ENCODE data around the gene MAGI1.
A peak's percentile ranks its signal among the peaks of the same experiment; 100 is the strongest.

MAGI1 gene

DNA sequence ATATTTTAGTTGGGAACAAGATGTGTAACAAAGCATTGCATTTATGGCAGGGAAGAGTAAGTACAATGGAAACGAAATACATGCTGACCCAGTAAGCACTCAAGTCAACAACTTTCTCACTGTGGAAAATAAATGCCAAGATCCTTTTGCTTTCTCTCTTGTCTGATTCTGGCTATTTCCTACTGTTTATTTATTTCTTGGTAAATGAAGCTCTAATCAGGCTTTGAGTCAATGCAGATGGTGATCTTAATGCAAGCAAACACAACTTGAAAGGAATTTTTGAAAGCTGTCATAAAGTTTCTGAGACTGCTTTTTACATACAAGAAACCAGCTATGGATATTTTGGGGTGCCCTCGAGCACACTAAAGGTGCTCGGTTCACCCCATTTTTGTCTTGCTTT is 624.8 kb downstream of the MAGI1 start:
- WGBS (ENCODE audit: insufficient coverage, insufficient read length), result no CpG with 5 or more reads among the region's 3 CpGs
- no peak for DNase-seq (ENCODE audit: low read depth, low spot score)

DNA sequence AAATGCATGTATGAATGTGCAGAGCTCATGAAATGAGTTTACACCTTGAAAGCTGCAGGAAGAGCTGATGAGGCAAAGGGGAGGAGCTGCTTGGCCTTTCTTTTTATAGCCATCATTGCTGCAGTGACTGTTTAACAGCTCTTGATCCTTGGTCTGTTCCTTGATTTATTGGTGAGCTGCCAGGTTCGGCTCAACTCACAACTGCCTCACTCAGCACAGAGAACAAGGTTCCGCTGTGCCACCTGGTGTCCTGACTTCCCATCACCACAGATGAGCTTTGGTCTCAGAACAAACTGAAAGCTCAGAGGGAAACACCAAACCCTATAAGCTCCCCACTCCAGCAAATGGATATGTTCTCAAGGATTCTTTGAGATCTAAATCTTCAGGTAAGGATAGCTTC is 626.1 kb downstream of the MAGI1 start:
- Histone ChIP-seq H3K27ac (ENCODE audit: low read length) (no peak overlapping the region), H3K36me3 (ENCODE audit: control insufficient read depth, insufficient read depth, low read length) (no peaks in the 10 kb centered on the region), H3K27me3 (ENCODE audit: control insufficient read depth, insufficient read depth, low read length) (no peaks in the 10 kb centered on the region), H3K4me1 (ENCODE audit: control insufficient read depth, insufficient read depth, low read length) (no peaks in the 10 kb centered on the region), H3K4me3 (ENCODE audit: low read length) (no peak overlapping the region), H3K9me3 (ENCODE audit: control insufficient read depth, insufficient read depth, low read length) (no peaks in the 10 kb centered on the region)
- WGBS (ENCODE audit: insufficient coverage, insufficient read length), result no CpG with 5 or more reads among the region's 2 CpGs
- no peak for DNase-seq (ENCODE audit: low read depth, low spot score)

More for the DNA sequence above, 624.8 kb downstream of the MAGI1 start:
- H3K4me1 ChIP-seq (ENCODE audit: control insufficient read depth, insufficient read depth, low read length), result no peaks in the 10 kb centered on the region
- no peaks in the 10 kb centered on the region for H3K9me3 ChIP-seq (ENCODE audit: control insufficient read depth, insufficient read depth, low read length)
- H3K27me3 ChIP-seq (ENCODE audit: control insufficient read depth, insufficient read depth, low read length), result no peaks in the 10 kb centered on the region
- no peaks in the 10 kb centered on the region for H3K36me3 ChIP-seq (ENCODE audit: control insufficient read depth, insufficient read depth, low read length)
- H3K27ac ChIP-seq (ENCODE audit: low read length), result no peak overlapping the region
- H3K4me3 ChIP-seq (ENCODE audit: low read length), result no peak overlapping the region

DNA sequence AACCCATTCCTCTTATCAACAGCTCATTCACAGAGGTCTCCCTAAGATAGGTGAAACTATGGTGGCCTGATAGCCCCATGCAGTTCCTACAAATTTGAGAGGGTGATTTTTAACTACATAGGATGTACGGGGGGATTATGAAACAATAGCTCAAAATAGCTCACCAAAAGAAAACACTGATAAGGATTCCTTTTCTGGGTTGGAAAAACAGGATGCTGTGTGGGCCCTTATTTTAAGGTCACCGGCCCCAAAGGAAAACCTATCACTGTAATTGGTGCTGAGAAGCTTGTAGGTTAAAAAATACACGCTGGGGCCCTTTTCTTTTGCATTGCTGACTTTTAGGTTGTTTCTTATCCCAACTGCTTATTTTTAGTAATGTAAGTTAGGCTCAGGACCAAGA is 627.4 kb downstream of the MAGI1 start:
- Histone ChIP-seq H3K36me3 (ENCODE audit: control insufficient read depth, insufficient read depth, low read length) (no peaks in the 10 kb centered on the region), H3K9me3 (ENCODE audit: control insufficient read depth, insufficient read depth, low read length) (no peaks in the 10 kb centered on the region), H3K27ac (ENCODE audit: low read length) (no peak overlapping the region), H3K4me3 (ENCODE audit: low read length) (no peak overlapping the region), H3K27me3 (ENCODE audit: control insufficient read depth, insufficient read depth, low read length) (no peaks in the 10 kb centered on the region), H3K4me1 (ENCODE audit: control insufficient read depth, insufficient read depth, low read length) (no peaks in the 10 kb centered on the region)
- no CpG with 5 or more reads among the region's 3 CpGs for WGBS (ENCODE audit: insufficient coverage, insufficient read length)
- no peak for DNase-seq (ENCODE audit: low read depth, low spot score)

DNA sequence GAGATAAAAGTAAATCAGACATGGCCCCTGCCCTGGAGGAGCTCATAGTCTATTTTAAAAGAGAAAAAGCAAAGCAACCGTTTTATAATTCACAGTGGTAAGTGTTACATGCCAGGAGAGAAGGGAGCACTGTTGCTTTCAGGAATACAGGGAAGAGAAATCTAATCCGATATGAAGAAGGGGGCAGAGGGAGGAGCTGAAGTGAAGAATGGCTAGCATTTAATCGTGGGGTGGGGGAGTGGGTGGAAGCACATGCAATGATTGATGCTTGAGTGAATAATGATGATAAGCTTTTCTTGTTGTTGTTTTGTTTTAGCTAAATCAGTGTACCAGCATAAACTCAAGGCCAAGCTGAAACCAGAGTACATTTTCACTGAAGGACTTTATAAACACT is 629.5 kb downstream of the MAGI1 start:
- DNase-seq (ENCODE audit: low read depth, low spot score), result no peak
- H3K4me1 ChIP-seq (ENCODE audit: control insufficient read depth, insufficient read depth, low read length), result no peaks in the 10 kb centered on the region
- H3K27me3 ChIP-seq (ENCODE audit: control insufficient read depth, insufficient read depth, low read length), result no peaks in the 10 kb centered on the region
- H3K36me3 ChIP-seq (ENCODE audit: control insufficient read depth, insufficient read depth, low read length), result no peaks in the 10 kb centered on the region
- H3K27ac ChIP-seq (ENCODE audit: low read length), result no peak overlapping the region
- H3K4me3 ChIP-seq (ENCODE audit: low read length), result no peak overlapping the region
- 100% methylated on average over 1 of the region's 3 CpGs for WGBS (ENCODE audit: insufficient coverage, insufficient read length)
- no peaks in the 10 kb centered on the region for H3K9me3 ChIP-seq (ENCODE audit: control insufficient read depth, insufficient read depth, low read length)

DNA sequence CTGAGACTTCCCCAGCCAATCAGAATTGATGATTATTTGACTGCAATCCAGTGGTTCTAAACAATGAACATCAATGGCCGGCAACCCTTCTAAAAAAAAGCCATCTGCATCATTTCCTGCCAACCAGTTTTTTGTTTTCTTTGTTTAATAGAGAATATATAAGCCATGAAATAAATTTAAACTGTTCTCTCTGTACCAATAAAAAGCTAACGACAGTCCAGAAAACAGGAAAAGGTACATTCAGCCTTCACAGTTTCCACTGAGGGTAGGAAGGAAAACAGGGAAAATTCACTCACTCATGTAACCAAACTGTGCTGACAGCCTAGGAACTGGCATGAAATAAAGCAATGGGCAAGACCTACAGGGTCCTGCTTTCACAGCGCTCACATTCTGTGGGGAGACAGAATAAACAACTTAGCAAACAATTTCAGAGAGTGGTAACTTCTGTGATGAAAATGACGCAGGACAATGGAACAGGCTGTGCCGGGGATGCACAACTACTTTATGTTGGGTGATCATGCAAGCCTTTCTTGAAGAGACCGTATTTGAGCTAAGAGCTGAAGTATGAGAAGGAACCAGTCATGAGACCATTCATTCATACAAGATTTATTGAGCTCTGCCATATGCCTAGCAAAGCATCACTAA is 630.1 kb downstream of the MAGI1 start:
- Histone ChIP-seq H3K4me1 (ENCODE audit: control insufficient read depth, insufficient read depth, low read length) (no peaks in the 10 kb centered on the region), H3K9me3 (ENCODE audit: control insufficient read depth, insufficient read depth, low read length) (no peaks in the 10 kb centered on the region), H3K36me3 (ENCODE audit: control insufficient read depth, insufficient read depth, low read length) (no peaks in the 10 kb centered on the region), H3K4me3 (ENCODE audit: low read length) (no peak overlapping the region), H3K27me3 (ENCODE audit: control insufficient read depth, insufficient read depth, low read length) (no peaks in the 10 kb centered on the region), H3K27ac (ENCODE audit: low read length) (no peak overlapping the region)
- no peak for DNase-seq (ENCODE audit: low read depth, low spot score)
- no CpG with 5 or more reads among the region's 6 CpGs for WGBS (ENCODE audit: insufficient coverage, insufficient read length)

DNA sequence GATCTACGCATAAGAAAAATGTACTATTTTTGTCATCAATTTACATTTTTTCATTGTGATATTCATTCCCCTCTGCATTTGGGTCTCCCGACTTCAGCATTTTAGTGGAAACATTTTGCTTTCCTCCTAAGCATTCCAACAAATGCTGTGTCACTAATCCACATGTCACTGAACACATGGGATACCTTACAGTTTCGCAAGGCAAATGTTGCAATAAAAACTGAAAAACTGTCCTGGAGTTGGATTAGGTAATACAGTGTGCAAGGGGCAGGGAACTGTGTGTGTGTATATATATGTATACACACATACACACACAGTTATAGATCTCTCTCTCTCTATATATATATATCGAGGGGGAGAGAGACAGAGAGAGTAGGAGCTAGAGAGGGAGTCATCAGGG is 632.2 kb downstream of the MAGI1 start:
- H3K4me3 ChIP-seq (ENCODE audit: low read length), result no peak overlapping the region
- DNase-seq (ENCODE audit: low read depth, low spot score), result no peak
- H3K4me1 ChIP-seq (ENCODE audit: control insufficient read depth, insufficient read depth, low read length), result peaks cover 4% of the 10 kb centered on the region
- WGBS (ENCODE audit: insufficient coverage, insufficient read length), result no CpG with 5 or more reads among the region's 4 CpGs
- H3K27me3 ChIP-seq (ENCODE audit: control insufficient read depth, insufficient read depth, low read length), result no peaks in the 10 kb centered on the region
- no peaks in the 10 kb centered on the region for H3K36me3 ChIP-seq (ENCODE audit: control insufficient read depth, insufficient read depth, low read length)
- H3K9me3 ChIP-seq (ENCODE audit: control insufficient read depth, insufficient read depth, low read length), result no peaks in the 10 kb centered on the region
- no peak overlapping the region for H3K27ac ChIP-seq (ENCODE audit: low read length)

DNA sequence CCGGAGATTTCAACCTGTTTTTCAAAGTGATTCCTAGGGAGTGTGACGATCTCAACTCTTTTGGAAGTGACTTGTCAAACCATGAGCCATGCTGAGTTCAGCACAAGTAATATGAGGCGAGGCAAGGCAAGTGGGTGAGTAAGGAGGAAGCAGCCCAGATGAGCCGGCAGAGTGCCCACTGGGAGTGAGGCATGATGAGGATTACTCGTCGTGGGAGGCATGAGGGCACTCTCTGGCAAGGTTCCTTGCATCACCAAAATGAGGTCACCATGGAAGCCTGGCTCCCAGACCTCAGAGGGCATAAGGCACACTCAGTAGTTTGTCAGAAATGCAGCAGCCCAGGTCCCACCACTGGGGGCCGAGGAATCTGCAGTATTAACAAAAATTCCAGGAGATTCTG is 636.1 kb downstream of the MAGI1 start:
- no peak overlapping the region for H3K27ac ChIP-seq (ENCODE audit: low read length)
- no peaks in the 10 kb centered on the region for H3K27me3 ChIP-seq (ENCODE audit: control insufficient read depth, insufficient read depth, low read length)
- no peak for DNase-seq (ENCODE audit: low read depth, low spot score)
- no peak overlapping the region for H3K4me3 ChIP-seq (ENCODE audit: low read length)
- H3K36me3 ChIP-seq (ENCODE audit: control insufficient read depth, insufficient read depth, low read length), result no peaks in the 10 kb centered on the region
- H3K4me1 ChIP-seq (ENCODE audit: control insufficient read depth, insufficient read depth, low read length), result peaks cover 11% of the 10 kb centered on the region
- no peaks in the 10 kb centered on the region for H3K9me3 ChIP-seq (ENCODE audit: control insufficient read depth, insufficient read depth, low read length)
- no CpG with 5 or more reads among the region's 7 CpGs for WGBS (ENCODE audit: insufficient coverage, insufficient read length)

DNA sequence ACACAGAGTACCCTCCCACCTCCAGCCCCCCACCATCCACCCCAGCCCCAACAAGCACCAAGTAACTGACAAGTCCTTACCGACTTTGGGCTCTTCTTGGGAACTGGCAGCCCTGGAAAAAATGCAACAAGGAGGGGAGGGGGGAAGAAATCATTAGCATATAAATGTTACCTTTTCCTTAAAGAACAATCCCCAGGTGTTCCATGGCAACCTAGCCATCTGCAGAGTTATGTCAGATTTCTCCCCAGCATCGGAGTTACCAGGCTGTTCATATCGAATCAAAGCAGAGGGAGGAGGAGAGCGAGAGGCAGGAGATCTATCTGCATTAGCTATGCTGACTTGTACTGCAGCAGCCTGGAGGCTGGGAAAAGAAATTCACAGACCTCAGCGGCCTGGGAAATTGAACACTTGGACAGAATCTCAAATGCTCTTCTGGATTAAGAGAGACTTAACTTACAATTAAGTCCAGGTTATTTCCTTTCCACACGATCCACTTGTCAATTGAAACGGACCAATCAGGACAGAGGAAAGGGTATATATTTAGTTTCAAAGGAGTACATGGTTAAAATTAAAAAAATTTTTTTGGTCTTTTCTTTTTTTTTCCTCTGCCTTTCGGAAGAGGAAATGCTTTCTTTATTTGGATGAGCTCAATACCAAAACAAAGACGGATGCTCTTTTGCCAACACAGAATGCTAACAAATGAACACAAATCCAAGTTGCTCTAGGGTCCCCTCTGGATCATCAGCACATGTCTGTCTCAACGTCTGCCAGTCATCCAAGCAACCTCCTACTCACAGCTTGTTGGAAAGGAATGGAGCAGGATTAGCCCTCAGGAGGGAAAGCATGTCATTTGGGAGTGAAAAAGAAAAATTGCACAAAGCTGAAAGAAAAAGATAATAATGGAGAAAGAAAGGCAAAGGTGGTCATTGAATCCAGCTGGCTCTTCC is 637.1 kb downstream of the MAGI1 start:
- H3K4me3 ChIP-seq (ENCODE audit: low read length), result no peak overlapping the region
- H3K36me3 ChIP-seq (ENCODE audit: control insufficient read depth, insufficient read depth, low read length), result no peaks in the 10 kb centered on the region
- no CpG with 5 or more reads among the region's 10 CpGs for WGBS (ENCODE audit: insufficient coverage, insufficient read length)
- H3K27me3 ChIP-seq (ENCODE audit: control insufficient read depth, insufficient read depth, low read length), result no peaks in the 10 kb centered on the region
- DNase-seq (ENCODE audit: low read depth, low spot score), result peak; percentile 52
- H3K4me1 ChIP-seq (ENCODE audit: control insufficient read depth, insufficient read depth, low read length), result peaks cover 11% of the 10 kb centered on the region
- no peak overlapping the region for H3K27ac ChIP-seq (ENCODE audit: low read length)
- no peaks in the 10 kb centered on the region for H3K9me3 ChIP-seq (ENCODE audit: control insufficient read depth, insufficient read depth, low read length)

DNA sequence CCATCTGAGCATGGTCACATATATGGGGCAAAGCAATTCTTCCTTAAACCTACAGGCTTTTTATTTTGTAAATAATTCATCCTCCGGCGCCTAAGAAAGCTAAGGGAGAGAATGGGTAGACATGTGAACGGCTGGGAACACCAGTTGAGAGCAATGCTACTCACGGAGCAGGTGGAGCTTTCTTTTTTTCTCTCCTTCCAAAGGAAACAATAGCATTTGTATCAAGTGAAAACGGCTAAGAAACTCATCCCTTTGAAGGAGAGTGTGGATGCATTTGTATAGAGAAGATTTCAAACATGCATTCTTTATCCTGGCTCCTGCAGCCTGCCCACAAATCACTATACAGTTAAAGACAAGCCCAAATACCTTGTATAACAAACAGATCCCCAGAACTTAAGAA is 637.8 kb downstream of the MAGI1 start:
- no peak overlapping the region for H3K4me3 ChIP-seq (ENCODE audit: low read length)
- H3K27ac ChIP-seq (ENCODE audit: low read length), result no peak overlapping the region
- no CpG with 5 or more reads among the region's 5 CpGs for WGBS (ENCODE audit: insufficient coverage, insufficient read length)

DNA sequence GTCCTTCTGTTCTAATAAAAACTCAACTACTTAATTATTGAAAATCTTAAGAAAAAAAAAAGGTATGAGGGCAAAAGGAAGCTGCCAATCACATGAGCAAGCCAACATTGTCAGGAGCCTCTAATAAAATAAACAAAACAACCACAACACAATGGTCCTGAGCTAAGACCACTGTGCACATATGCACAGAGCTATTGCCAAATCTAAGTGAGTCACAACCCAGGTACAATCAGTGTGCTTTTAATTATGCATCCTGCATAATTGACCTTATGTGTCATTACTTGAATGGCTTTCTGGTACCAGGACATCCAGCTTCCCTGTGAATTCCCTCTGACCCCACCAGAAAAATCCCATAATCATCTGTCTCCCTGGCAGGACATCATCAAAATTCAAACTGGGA is 639.8 kb downstream of the MAGI1 start:
- Histone ChIP-seq H3K36me3 (ENCODE audit: control insufficient read depth, insufficient read depth, low read length) (no peaks in the 10 kb centered on the region), H3K27me3 (ENCODE audit: control insufficient read depth, insufficient read depth, low read length) (no peaks in the 10 kb centered on the region), H3K4me3 (ENCODE audit: low read length) (no peak overlapping the region), H3K4me1 (ENCODE audit: control insufficient read depth, insufficient read depth, low read length) (peaks cover 11% of the 10 kb centered on the region), H3K9me3 (ENCODE audit: control insufficient read depth, insufficient read depth, low read length) (no peaks in the 10 kb centered on the region), H3K27ac (ENCODE audit: low read length) (no peak overlapping the region)
- DNase-seq (ENCODE audit: low read depth, low spot score), result no peak

More for the DNA sequence above, 637.8 kb downstream of the MAGI1 start:
- peaks cover 11% of the 10 kb centered on the region for H3K4me1 ChIP-seq (ENCODE audit: control insufficient read depth, insufficient read depth, low read length)
- no peak for DNase-seq (ENCODE audit: low read depth, low spot score)
- H3K36me3 ChIP-seq (ENCODE audit: control insufficient read depth, insufficient read depth, low read length), result no peaks in the 10 kb centered on the region
- no peaks in the 10 kb centered on the region for H3K9me3 ChIP-seq (ENCODE audit: control insufficient read depth, insufficient read depth, low read length)
- no peaks in the 10 kb centered on the region for H3K27me3 ChIP-seq (ENCODE audit: control insufficient read depth, insufficient read depth, low read length)

DNA sequence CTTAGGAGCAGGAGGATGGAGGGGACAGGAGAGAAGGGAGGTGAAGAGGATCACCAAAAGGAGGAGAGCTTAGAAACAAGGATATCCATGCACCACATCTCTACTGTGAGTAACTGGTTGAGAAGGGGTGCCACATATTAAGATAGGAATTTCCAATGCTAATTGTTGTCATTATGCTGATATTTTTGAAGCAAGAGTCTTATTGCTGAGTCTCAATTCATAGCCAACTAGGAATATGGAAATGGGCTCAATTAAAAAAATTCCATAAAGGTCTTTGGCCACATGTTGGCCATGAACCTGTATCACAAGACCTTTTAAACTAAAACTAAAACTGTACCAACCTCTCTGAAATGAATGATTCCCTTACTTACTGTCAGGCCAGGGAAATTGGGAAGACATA is 642.6 kb downstream of the MAGI1 start:
- H3K4me1 ChIP-seq (ENCODE audit: control insufficient read depth, insufficient read depth, low read length), result peaks cover 10% of the 10 kb centered on the region; the same call in 1 of the 2 replicates
- H3K27ac ChIP-seq (ENCODE audit: low read length), result no peak overlapping the region
- no peak overlapping the region for H3K4me3 ChIP-seq (ENCODE audit: low read length)
- no peaks in the 10 kb centered on the region for H3K27me3 ChIP-seq (ENCODE audit: control insufficient read depth, insufficient read depth, low read length)
- no peak for DNase-seq (ENCODE audit: low read depth, low spot score)
- no peaks in the 10 kb centered on the region for H3K9me3 ChIP-seq (ENCODE audit: control insufficient read depth, insufficient read depth, low read length)
- H3K36me3 ChIP-seq (ENCODE audit: control insufficient read depth, insufficient read depth, low read length), result no peaks in the 10 kb centered on the region

Data from iPS DF 6.9 (cell line).